Measurements from ENCODE around the gene TSFM.

GRCh38 chr12:57783861-57784260 lies 1.3 kb downstream of the TSFM start:
- no peak for TF ChIP-seq GABPA (IDR thresholded peaks at IDR 0.05 in 1 of 2, conservative IDR thresholded peaks at IDR 0.05 in 1 of 2)
- TF ChIP-seq, protein P1, sequence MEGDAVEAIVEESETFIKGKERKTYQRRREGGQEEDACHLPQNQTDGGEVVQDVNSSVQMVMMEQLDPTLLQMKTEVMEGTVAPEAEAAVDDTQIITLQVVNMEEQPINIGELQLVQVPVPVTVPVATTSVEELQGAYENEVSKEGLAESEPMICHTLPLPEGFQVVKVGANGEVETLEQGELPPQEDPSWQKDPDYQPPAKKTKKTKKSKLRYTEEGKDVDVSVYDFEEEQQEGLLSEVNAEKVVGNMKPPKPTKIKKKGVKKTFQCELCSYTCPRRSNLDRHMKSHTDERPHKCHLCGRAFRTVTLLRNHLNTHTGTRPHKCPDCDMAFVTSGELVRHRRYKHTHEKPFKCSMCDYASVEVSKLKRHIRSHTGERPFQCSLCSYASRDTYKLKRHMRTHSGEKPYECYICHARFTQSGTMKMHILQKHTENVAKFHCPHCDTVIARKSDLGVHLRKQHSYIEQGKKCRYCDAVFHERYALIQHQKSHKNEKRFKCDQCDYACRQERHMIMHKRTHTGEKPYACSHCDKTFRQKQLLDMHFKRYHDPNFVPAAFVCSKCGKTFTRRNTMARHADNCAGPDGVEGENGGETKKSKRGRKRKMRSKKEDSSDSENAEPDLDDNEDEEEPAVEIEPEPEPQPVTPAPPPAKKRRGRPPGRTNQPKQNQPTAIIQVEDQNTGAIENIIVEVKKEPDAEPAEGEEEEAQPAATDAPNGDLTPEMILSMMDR (IDR thresholded peaks at IDR 0.05; ENCODE audit: low read depth, low read length, missing input control), result no peak
- no peak for TF ChIP-seq REST (IDR thresholded peaks at IDR 0.05)
- TF ChIP-seq, protein P2, sequence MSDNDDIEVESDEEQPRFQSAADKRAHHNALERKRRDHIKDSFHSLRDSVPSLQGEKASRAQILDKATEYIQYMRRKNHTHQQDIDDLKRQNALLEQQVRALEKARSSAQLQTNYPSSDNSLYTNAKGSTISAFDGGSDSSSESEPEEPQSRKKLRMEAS (IDR thresholded peaks at IDR 0.05), result no peak
- no peak for TF ChIP-seq RXRA (IDR thresholded peaks at IDR 0.05)
- no peak for TF ChIP-seq RAD21 (IDR thresholded peaks at IDR 0.05)
- no peak for TF ChIP-seq EGR1 (IDR thresholded peaks at IDR 0.05; ENCODE audit: low read depth in 2 of 2)
- TF ChIP-seq YY1 (IDR thresholded peaks at IDR 0.05), result no peak
- no peak for TF ChIP-seq FOXA1 (IDR thresholded peaks at IDR 0.05)

All from liver (tissue), 3 donors.